ENCODE results near the gene KLHDC3.

Gene KLHDC3

GRCh38 chr6:43013843-43014433, at the start of gene KLHDC3, which contains the start of gene MEA1:
Gene KLHDC3, plus strand, starts transcription at chr6:43014249. Its CDS starts 2,944 bp downstream, at chr6:43017193.
Gene MEA1, minus strand, starts transcription at chr6:43013946. Its CDS starts 133 bp downstream, at chr6:43013813.
- DNase-seq (ENCODE audit: low read depth in 2 of 2), result peak; percentile 98 to 99

- no peak for DNase-seq (ENCODE audit: low read depth in 2 of 2)
Observed at GRCh38 chr6:42966571-42966970, 47.5 kb upstream of the KLHDC3 start.

GRCh38 chr6:42967228-42967627, 46.8 kb upstream of the KLHDC3 start:
- DNase-seq (ENCODE audit: low read depth in 2 of 2), result no peak

- no peak for DNase-seq (ENCODE audit: low read depth in 2 of 2)
Observed at GRCh38 chr6:42968126-42968701, 45.8 kb upstream of the KLHDC3 start.

- no peak for DNase-seq (ENCODE audit: low read depth in 2 of 2)
Observed at GRCh38 chr6:42968783-42969182, 45.3 kb upstream of the KLHDC3 start.

GRCh38 chr6:42969431-42969830, 44.6 kb upstream of the KLHDC3 start:
- no peak for DNase-seq (ENCODE audit: low read depth in 2 of 2)

- no peak for DNase-seq (ENCODE audit: low read depth in 2 of 2)
Observed at GRCh38 chr6:42969934-42970333, 44.1 kb upstream of the KLHDC3 start.

- DNase-seq (ENCODE audit: low read depth in 2 of 2), result no peak
Observed at GRCh38 chr6:42970871-42971612, 43.0 kb upstream of the KLHDC3 start.

- DNase-seq (ENCODE audit: low read depth in 2 of 2), result no peak
Observed at GRCh38 chr6:42971746-42972327, 42.2 kb upstream of the KLHDC3 start.

- no peak for DNase-seq (ENCODE audit: low read depth in 2 of 2)
Observed at GRCh38 chr6:42973926-42974325, 40.1 kb upstream of the KLHDC3 start.

- DNase-seq (ENCODE audit: low read depth in 2 of 2), result no peak
Observed at GRCh38 chr6:42974919-42975505, 39.0 kb upstream of the KLHDC3 start.

GRCh38 chr6:42978487-42978838, 35.6 kb upstream of the KLHDC3 start:
- DNase-seq (ENCODE audit: low read depth in 2 of 2), result no peak

GRCh38 chr6:42978839-42979522, 35.1 kb upstream of the KLHDC3 start, which contains the start of gene PEX6:
Gene PEX6, minus strand, starts transcription at chr6:42979181. Its CDS starts 31 bp downstream, at chr6:42979150.
- DNase-seq (ENCODE audit: low read depth in 2 of 2), result peak; percentile 85 to 91

GRCh38 chr6:42979523-42980177, 34.4 kb upstream of the KLHDC3 start:
- DNase-seq (ENCODE audit: low read depth in 2 of 2), result no peak

- DNase-seq (ENCODE audit: low read depth in 2 of 2), result no peak
Observed at GRCh38 chr6:42981836-42982235, 32.2 kb upstream of the KLHDC3 start.

- DNase-seq (ENCODE audit: low read depth in 2 of 2), result peak; percentile 95 to 97
Observed at GRCh38 chr6:42984001-42984923, 29.8 kb upstream of the KLHDC3 start, which contains the start of gene PPP2R5D. Gene PPP2R5D, plus strand, starts transcription at chr6:42984570. Its CDS starts 108 bp downstream, at chr6:42984678.

- DNase-seq (ENCODE audit: low read depth in 2 of 2), result no peak
Observed at GRCh38 chr6:42984924-42985475, 29.0 kb upstream of the KLHDC3 start.

GRCh38 chr6:42987533-42988451, 26.3 kb upstream of the KLHDC3 start:
- DNase-seq (ENCODE audit: low read depth in 2 of 2), result no peak

Measured in stimulated activated CD8-positive, alpha-beta memory T cell treated with anti-CD3 and anti-CD28 coated beads, Interleukin-7, amount 100 ng/mL, for 4 hours (primary cell).